ENCODE results near the gene ADGRL3. TPM values are rescaled to one million over a fixed set of nuclear protein-coding genes. Genes with fewer than 3 reads are reported as not detected.

Gene ADGRL3
- total and polyA plus RNA-seq, 2 donors (not counting 1 experiment from before 2014, with no cell fraction given) = under 0.01 to 0.05 TPM

GRCh38 chr4:61799794-61800193 is 599.7 kb downstream of the ADGRL3 start:
- H3K27me3 ChIP-seq (ENCODE audit: control insufficient read depth, insufficient read depth, low read length) = no peaks in the 10 kb centered on the region
- H2AFZ ChIP-seq (ENCODE audit: low read length) = no peak overlapping the region
- H3K4me2 ChIP-seq (ENCODE audit: extremely low read depth, insufficient read depth, low read length) = no peak overlapping the region
- no peaks in the 10 kb centered on the region for H3K4me1 ChIP-seq (ENCODE audit: control insufficient read depth, extremely low read depth, insufficient read depth, low read length)
- no peak for DNase-seq (ENCODE audit: low read depth in 2 of 2)
- no peak overlapping the region for H3K4me3 ChIP-seq (replicated peaks in 1 of 4; ENCODE audit: control extremely low read depth in 1 of 4, insufficient read depth in 1 of 4, low read depth in 3 of 4, low read length in 4 of 4)
- no peak overlapping the region for H3K27ac ChIP-seq (ENCODE audit: insufficient read depth, low read length)
- H3K79me2 ChIP-seq (ENCODE audit: control insufficient read depth, insufficient read depth, low read length) = no peaks in the 10 kb centered on the region
- H4K20me1 ChIP-seq (ENCODE audit: control insufficient read depth, extremely low read depth, insufficient read depth, low read length) = no peaks in the 10 kb centered on the region
- TF ChIP-seq EZH2 (IDR thresholded peaks at IDR 0.05; ENCODE audit: low read length, missing control alignments) = no peak
- TF ChIP-seq, protein P1, sequence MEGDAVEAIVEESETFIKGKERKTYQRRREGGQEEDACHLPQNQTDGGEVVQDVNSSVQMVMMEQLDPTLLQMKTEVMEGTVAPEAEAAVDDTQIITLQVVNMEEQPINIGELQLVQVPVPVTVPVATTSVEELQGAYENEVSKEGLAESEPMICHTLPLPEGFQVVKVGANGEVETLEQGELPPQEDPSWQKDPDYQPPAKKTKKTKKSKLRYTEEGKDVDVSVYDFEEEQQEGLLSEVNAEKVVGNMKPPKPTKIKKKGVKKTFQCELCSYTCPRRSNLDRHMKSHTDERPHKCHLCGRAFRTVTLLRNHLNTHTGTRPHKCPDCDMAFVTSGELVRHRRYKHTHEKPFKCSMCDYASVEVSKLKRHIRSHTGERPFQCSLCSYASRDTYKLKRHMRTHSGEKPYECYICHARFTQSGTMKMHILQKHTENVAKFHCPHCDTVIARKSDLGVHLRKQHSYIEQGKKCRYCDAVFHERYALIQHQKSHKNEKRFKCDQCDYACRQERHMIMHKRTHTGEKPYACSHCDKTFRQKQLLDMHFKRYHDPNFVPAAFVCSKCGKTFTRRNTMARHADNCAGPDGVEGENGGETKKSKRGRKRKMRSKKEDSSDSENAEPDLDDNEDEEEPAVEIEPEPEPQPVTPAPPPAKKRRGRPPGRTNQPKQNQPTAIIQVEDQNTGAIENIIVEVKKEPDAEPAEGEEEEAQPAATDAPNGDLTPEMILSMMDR (conservative IDR thresholded peaks at IDR 0.05 in 1 of 2, IDR thresholded peaks at IDR 0.05 in 1 of 2; ENCODE audit: low read depth in 1 of 2, low read length in 2 of 2) = no peak
- H3K36me3 ChIP-seq (ENCODE audit: control insufficient read depth, insufficient read depth, low read length) = no peaks in the 10 kb centered on the region
- H3K9me3 ChIP-seq (ENCODE audit: control insufficient read depth, insufficient read depth, low read depth, low read length) = no peaks in the 10 kb centered on the region
- no peak overlapping the region for H3K9ac ChIP-seq (ENCODE audit: insufficient read depth, low read length)

- Histone ChIP-seq H3K36me3 (ENCODE audit: control insufficient read depth, insufficient read depth, low read length) (no peaks in the 10 kb centered on the region), H3K27me3 (ENCODE audit: control insufficient read depth, insufficient read depth, low read length) (no peaks in the 10 kb centered on the region), H3K4me3 (replicated peaks in 1 of 4; ENCODE audit: control extremely low read depth in 1 of 4, insufficient read depth in 1 of 4, low read depth in 3 of 4, low read length in 4 of 4) (no peak overlapping the region), H4K20me1 (ENCODE audit: control insufficient read depth, extremely low read depth, insufficient read depth, low read length) (no peaks in the 10 kb centered on the region), H3K27ac (ENCODE audit: insufficient read depth, low read length) (no peak overlapping the region), H3K79me2 (ENCODE audit: control insufficient read depth, insufficient read depth, low read length) (no peaks in the 10 kb centered on the region), H2AFZ (ENCODE audit: low read length) (no peak overlapping the region), H3K4me2 (ENCODE audit: extremely low read depth, insufficient read depth, low read length) (no peak overlapping the region), H3K4me1 (ENCODE audit: control insufficient read depth, extremely low read depth, insufficient read depth, low read length) (no peaks in the 10 kb centered on the region), H3K9ac (ENCODE audit: insufficient read depth, low read length) (no peak overlapping the region), H3K9me3 (ENCODE audit: control insufficient read depth, insufficient read depth, low read depth, low read length) (no peaks in the 10 kb centered on the region)
- no peak for DNase-seq (ENCODE audit: low read depth in 2 of 2)
- TF ChIP-seq EZH2 (IDR thresholded peaks at IDR 0.05; ENCODE audit: low read length, missing control alignments) = no peak
- TF ChIP-seq, protein P1 (conservative IDR thresholded peaks at IDR 0.05 in 1 of 2, IDR thresholded peaks at IDR 0.05 in 1 of 2; ENCODE audit: low read depth in 1 of 2, low read length in 2 of 2) = no peak
Observed at GRCh38 chr4:61805227-61805626, 605.1 kb downstream of the ADGRL3 start.

GRCh38 chr4:61805979-61806378 is 605.9 kb downstream of the ADGRL3 start:
- peak in 1 of 2 donors; percentile 15 for DNase-seq (ENCODE audit: low read depth in 2 of 2)
- H3K27ac ChIP-seq (ENCODE audit: insufficient read depth, low read length) = no peak overlapping the region
- no peaks in the 10 kb centered on the region for H3K27me3 ChIP-seq (ENCODE audit: control insufficient read depth, insufficient read depth, low read length)
- no peaks in the 10 kb centered on the region for H3K9me3 ChIP-seq (ENCODE audit: control insufficient read depth, insufficient read depth, low read depth, low read length)
- no peak for TF ChIP-seq EZH2 (IDR thresholded peaks at IDR 0.05; ENCODE audit: low read length, missing control alignments)
- TF ChIP-seq, protein P1 (conservative IDR thresholded peaks at IDR 0.05 in 1 of 2, IDR thresholded peaks at IDR 0.05 in 1 of 2; ENCODE audit: low read depth in 1 of 2, low read length in 2 of 2) = no peak
- H3K4me3 ChIP-seq (replicated peaks in 1 of 4; ENCODE audit: control extremely low read depth in 1 of 4, insufficient read depth in 1 of 4, low read depth in 3 of 4, low read length in 4 of 4) = no peak overlapping the region
- H3K4me1 ChIP-seq (ENCODE audit: control insufficient read depth, extremely low read depth, insufficient read depth, low read length) = no peaks in the 10 kb centered on the region
- H3K9ac ChIP-seq (ENCODE audit: insufficient read depth, low read length) = no peak overlapping the region
- no peak overlapping the region for H2AFZ ChIP-seq (ENCODE audit: low read length)
- no peaks in the 10 kb centered on the region for H3K36me3 ChIP-seq (ENCODE audit: control insufficient read depth, insufficient read depth, low read length)
- no peaks in the 10 kb centered on the region for H3K79me2 ChIP-seq (ENCODE audit: control insufficient read depth, insufficient read depth, low read length)
- no peak overlapping the region for H3K4me2 ChIP-seq (ENCODE audit: extremely low read depth, insufficient read depth, low read length)
- no peaks in the 10 kb centered on the region for H4K20me1 ChIP-seq (ENCODE audit: control insufficient read depth, extremely low read depth, insufficient read depth, low read length)
